Peyer's patch (tissue), 4 donors: ENCODE results near the gene CFAP119. TPM values are rescaled to one million over a fixed set of nuclear protein-coding genes. Genes with fewer than 3 reads are reported as not detected.

Experiments used
- DNase-seq, 3 donors: peaks; one replicate each; pipeline ENCODE4 v3.0.0-alpha.2; 2017 to 2019
- H3K27ac ChIP-seq, 4 donors: fragments of 200-600 bp; sonication (generic); one replicate each; pipeline ENCODE4 v1.5.1; 2016 to 2019
- H3K27me3 ChIP-seq, 2 donors: fragments of 200-600 bp; sonication (generic); one replicate each; pipeline ENCODE4 v1.5.1; 2019
- H3K36me3 ChIP-seq, 3 donors: fragments of 200-600 bp; sonication (generic); one replicate each; pipeline ENCODE4 v1.5.1; 2016 to 2019
- H3K4me1 ChIP-seq, 4 donors: fragments of 200-600 bp; sonication (generic); one replicate each; pipeline ENCODE4 v1.5.1; 2016 to 2019
- H3K4me3 ChIP-seq, 4 donors: fragments of 200-600 bp; sonication (generic); 1 replicate in 3 of 4; 2 replicates in 1 of 4; pipeline ENCODE4 v1.5.1; 2016 to 2019; ENCODE audit warnings: mild to moderate bottlenecking in 1 of 4
- H3K9me3 ChIP-seq, 4 donors: fragments of 200-600 bp; sonication (generic); one replicate each; pipeline ENCODE4 v1.5.1; 2016 to 2019; ENCODE audit warnings: mild to moderate bottlenecking in 1 of 4
- CTCF ChIP-seq, 6 experiments: fragments of 450-650 bp in 4 of 6; fragments of 200-600 bp in 2 of 6; sonication (generic) in 1 of 6; IDR thresholded peaks; one replicate each; pipeline ENCODE4 v1.5.1; 2017 to 2019; ENCODE audit warnings: antibody characterized with exemption in 6 of 6, mild to moderate bottlenecking in 3 of 6, moderate library complexity in 1 of 6
- POLR2A ChIP-seq, 2 donors: fragments of 450-650 bp; IDR thresholded peaks; one replicate each; pipeline ENCODE4 v1.5.1; 2017; ENCODE audit warnings: antibody characterized with exemption in 2 of 2, mild to moderate bottlenecking in 2 of 2, moderate library complexity in 2 of 2
- total RNA-seq, 4 donors: library from RNA; depleted of rRNA; stranded (reverse); fragments of >200 nt; gene quantifications; one replicate each; pipeline ENCODE4 v1.1.0, GENCODE V29; 2016

CFAP119 gene
- total RNA-seq, 4 donors from 2014 or later: 2.9 to 17.3 (median 4.2) TPM

DNA sequence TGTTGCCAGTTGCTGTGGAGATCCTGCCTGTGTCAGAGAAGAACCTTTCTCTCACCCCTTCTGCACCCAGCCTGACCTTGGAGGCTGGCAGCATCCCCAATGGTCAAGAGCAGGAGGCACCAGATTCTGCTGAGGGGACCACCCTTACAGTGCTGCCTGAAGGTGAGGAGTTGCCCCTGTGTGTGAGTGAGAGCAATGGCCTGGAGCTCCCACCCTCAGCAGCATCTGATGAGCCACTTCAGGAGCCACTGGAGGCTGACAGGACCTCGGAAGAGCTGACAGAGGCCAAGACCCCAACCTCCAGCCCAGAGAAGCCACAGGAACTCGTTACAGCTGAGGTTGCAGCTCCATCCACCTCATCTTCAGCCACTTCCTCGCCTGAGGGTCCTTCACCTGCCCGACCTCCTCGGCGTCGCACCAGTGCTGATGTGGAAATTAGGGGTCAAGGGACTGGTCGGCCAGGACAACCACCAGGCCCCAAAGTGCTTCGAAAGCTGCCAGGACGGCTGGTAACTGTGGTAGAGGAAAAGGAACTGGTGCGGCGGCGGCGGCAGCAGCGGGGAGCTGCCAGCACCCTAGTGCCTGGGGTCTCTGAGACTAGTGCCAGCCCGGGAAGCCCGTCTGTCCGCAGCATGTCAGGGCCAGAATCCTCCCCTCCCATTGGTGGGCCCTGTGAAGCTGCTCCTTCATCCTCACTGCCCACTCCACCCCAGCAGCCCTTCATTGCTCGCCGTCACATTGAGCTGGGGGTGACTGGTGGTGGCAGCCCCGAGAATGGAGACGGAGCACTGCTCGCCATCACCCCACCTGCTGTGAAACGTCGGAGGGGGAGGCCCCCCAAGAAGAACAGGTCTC, 23.8 kb downstream of the CFAP119 start:
- DNase-seq: no peak
- H3K4me3 ChIP-seq: no peak overlapping the region
- no peaks in the 10 kb centered on the region for H3K27me3 ChIP-seq
- H3K27ac ChIP-seq: no peak overlapping the region
- H3K36me3 ChIP-seq: peaks cover 0 to 65% (median 5%) of the 10 kb centered on the region in 3 donors
- H3K9me3 ChIP-seq: no peaks in the 10 kb centered on the region
- TF ChIP-seq POLR2A (IDR thresholded peaks at IDR 0.05): no peak
- TF ChIP-seq CTCF (IDR thresholded peaks at IDR 0.05): no peak
- H3K4me1 ChIP-seq: peaks cover 0 to 32% (median 1%) of the 10 kb centered on the region in 4 donors

DNA sequence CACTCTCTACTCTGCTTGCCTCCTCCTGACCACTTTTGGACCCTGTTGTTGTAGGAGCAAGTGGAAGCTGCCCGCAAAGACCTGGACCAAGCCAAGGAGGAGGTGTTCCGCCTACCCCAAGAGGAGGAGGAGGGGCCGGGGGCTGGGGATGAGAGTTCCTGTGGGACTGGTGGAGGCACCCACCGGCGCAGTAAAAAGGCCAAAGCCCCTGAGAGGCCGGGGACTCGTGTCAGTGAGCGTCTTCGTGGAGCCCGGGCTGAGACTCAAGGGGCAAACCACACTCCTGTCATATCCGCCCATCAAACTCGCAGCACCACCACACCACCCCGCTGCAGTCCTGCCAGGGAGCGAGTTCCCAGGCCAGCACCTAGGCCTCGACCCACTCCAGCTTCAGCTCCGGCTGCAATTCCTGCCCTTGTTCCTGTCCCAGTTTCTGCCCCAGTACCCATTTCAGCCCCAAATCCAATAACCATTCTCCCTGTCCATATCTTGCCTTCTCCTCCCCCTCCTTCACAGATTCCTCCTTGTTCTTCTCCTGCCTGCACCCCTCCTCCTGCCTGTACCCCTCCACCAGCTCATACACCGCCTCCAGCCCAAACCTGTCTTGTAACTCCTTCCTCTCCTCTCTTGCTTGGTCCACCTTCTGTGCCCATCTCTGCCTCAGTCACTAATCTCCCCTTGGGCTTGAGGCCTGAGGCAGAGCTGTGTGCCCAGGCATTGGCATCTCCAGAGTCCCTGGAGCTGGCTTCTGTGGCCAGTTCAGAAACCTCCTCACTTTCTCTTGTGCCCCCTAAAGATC, 24.7 kb downstream of the CFAP119 start:
- H3K9me3 ChIP-seq: no peaks in the 10 kb centered on the region
- DNase-seq: no peak
- no peak overlapping the region for H3K27ac ChIP-seq
- H3K4me1 ChIP-seq: peaks cover 0 to 30% (median 1%) of the 10 kb centered on the region in 4 donors
- no peak for TF ChIP-seq POLR2A (IDR thresholded peaks at IDR 0.05)
- no peak for TF ChIP-seq CTCF (IDR thresholded peaks at IDR 0.05)
- peaks cover 0 to 73% (median 5%) of the 10 kb centered on the region in 3 donors for H3K36me3 ChIP-seq
- H3K4me3 ChIP-seq: no peak overlapping the region
- H3K27me3 ChIP-seq: no peaks in the 10 kb centered on the region

DNA sequence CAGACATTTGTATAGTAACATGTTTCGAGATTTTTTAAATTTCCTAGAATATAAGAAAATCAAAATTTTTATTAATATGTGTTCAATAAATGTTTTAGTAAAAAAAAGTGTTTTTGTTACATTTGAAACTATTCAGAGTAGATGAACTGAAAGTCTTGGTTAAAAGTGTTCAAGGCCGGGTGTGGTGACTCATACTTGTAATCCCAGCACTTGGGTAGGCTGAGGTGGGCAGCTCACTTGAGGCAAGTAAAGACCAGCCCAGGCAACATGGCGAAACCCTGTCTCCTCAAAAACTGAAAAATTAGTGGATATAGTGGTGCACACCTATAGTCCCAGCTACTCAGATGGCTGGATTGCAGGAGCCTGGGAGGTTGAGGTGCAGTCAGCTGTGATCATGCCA, 30.5 kb downstream of the CFAP119 start:
- Histone ChIP-seq H3K27me3 (no peaks in the 10 kb centered on the region), H3K36me3 (peaks cover 0 to 78% (median 5%) of the 10 kb centered on the region in 3 donors), H3K27ac (no peak overlapping the region), H3K4me1 (peaks cover 0 to 10% (median 0%) of the 10 kb centered on the region in 4 donors), H3K9me3 (no peaks in the 10 kb centered on the region), H3K4me3 (no peak overlapping the region)
- no peak for DNase-seq
- TF ChIP-seq POLR2A (IDR thresholded peaks at IDR 0.05) (no peak), CTCF (IDR thresholded peaks at IDR 0.05) (no peak)

DNA sequence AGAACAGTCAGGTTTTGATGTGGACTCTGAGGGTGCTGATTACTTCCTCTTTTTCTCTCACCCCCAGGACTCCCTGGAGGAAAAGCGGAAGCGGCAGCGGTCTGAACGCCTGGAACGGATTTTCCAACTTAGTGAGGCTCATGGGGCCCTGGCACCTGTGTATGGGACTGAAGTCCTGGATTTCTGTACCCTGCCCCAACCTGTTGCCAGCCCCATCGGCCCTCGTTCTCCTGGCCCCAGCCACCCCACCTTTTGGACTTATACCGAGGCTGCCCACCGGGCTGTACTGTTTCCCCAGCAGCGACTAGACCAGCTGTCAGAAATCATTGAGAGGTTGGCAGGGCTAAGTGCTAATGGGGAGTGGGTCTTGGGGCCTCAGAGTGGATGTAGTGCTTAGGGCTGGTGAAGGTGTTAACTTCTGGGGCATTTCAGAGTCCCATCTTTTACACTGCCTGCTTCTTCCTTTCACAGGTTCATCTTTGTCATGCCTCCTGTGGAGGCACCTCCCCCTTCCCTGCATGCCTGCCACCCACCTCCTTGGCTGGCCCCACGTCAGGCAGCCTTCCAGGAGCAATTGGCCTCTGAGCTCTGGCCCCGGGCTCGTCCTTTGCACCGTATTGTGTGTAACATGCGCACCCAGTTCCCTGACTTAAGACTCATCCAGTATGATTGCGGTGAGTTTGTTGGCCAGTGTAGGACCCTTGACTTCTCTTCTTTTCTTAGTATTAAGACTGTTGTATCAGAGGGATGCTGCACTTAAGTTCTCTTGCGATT, 32.8 kb downstream of the CFAP119 start:
- H3K27me3 ChIP-seq: no peaks in the 10 kb centered on the region
- no peak overlapping the region for H3K4me3 ChIP-seq
- TF ChIP-seq POLR2A (IDR thresholded peaks at IDR 0.05): no peak
- TF ChIP-seq CTCF (IDR thresholded peaks at IDR 0.05): no peak
- H3K36me3 ChIP-seq: peaks cover 0 to 76% (median 2%) of the 10 kb centered on the region in 3 donors
- peak overlapping the region in 2 of 4 donors; percentile 29 to 57 for H3K27ac ChIP-seq
- no peaks in the 10 kb centered on the region for H3K9me3 ChIP-seq
- peaks cover 0 to 27% (median 1%) of the 10 kb centered on the region in 4 donors for H3K4me1 ChIP-seq
- peak in 2 of 3 donors; percentile 85 to 90 for DNase-seq

- Histone ChIP-seq H3K4me1 (peaks cover 0 to 27% (median 1%) of the 10 kb centered on the region in 4 donors), H3K9me3 (no peaks in the 10 kb centered on the region), H3K4me3 (no peak overlapping the region), H3K27ac (no peak overlapping the region), H3K27me3 (no peaks in the 10 kb centered on the region), H3K36me3 (peaks cover 0 to 76% (median 0%) of the 10 kb centered on the region in 3 donors)
- TF ChIP-seq CTCF (IDR thresholded peaks at IDR 0.05) (no peak), POLR2A (IDR thresholded peaks at IDR 0.05) (no peak)
- DNase-seq: no peak
These were observed 33.5 kb downstream of the CFAP119 start for GRCh38 chr16:30728321-30728720.
